ENCODE data around the gene RHOD. TPM values are rescaled to one million over a fixed set of nuclear protein-coding genes. Genes with fewer than 3 reads are reported as not detected.

RHOD gene
- total RNA-seq, 1 experiment from 2014 or later: not detected

DNA sequence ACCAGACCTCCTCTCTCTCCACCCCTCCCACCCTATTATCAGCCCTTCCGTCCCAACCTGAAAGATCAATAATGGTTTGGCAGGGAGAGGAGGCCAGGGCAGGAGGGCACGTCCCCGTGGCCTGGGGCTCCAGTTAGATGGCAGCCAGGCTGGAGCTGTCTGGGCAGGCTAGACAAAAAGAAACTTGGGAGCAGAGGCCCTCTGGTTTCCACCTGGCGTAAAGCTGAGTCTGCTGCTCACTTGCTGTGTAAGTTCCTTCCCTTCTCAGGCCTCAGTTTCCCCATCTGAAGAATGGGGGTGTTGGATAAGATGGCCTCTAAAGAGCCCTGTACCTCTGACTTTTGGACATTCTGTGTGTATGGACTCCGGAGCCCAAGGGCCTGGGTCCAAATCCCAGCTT, 3.8 kb upstream of the RHOD start:
- Histone ChIP-seq H3K36me3 (ENCODE audit: insufficient read depth, low read length) (no peaks in the 10 kb centered on the region), H3K4me2 (ENCODE audit: low read depth, low read length, poor library complexity, severe bottlenecking) (no peak overlapping the region), H3K9me3 (ENCODE audit: low read length) (no peaks in the 10 kb centered on the region), H3K9me2 (replicated peaks; ENCODE audit: insufficient read depth, low read length) (no peaks in the 10 kb centered on the region), H3K79me2 (ENCODE audit: low read length) (no peaks in the 10 kb centered on the region), H3K4me1 (ENCODE audit: low read length) (no peaks in the 10 kb centered on the region), H4K20me1 (ENCODE audit: insufficient read depth, low read depth, low read length) (no peaks in the 10 kb centered on the region), H3K9ac (ENCODE audit: low read length) (no peak overlapping the region), H3K27ac (ENCODE audit: low read length) (no peak overlapping the region), H2AFZ (ENCODE audit: low read length) (no peak overlapping the region), H3K4me3 (ENCODE audit: low read length) (no peak overlapping the region), H3K27me3 (ENCODE audit: low read length) (no peaks in the 10 kb centered on the region)
- DNase-seq: no peak

DNA sequence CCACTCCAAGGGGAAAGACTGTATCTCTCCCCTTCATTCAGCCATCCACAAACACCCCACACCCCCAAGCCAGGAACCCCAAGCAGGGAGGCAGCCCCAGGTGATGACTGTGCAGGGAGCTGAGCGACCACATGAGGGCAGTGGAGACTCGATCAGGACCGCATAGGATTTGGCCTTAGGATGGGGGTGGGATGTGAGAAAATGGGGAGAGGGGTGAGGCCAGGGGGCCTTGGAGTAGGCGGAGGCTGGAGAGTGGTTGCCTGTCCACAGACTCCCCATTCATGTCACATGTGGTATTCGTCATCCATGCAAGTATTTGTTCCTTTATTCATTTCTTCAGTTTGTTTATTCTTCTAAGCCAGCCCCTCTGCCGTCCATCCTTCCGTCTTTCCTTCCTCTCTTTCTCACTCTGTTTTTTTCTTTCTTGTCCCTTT, 2.7 kb upstream of the RHOD start:
- H3K36me3 ChIP-seq (ENCODE audit: insufficient read depth, low read length): no peaks in the 10 kb centered on the region
- no peak overlapping the region for H3K27ac ChIP-seq (ENCODE audit: low read length)
- H3K9me3 ChIP-seq (ENCODE audit: low read length): no peaks in the 10 kb centered on the region
- no peaks in the 10 kb centered on the region for H4K20me1 ChIP-seq (ENCODE audit: insufficient read depth, low read depth, low read length)
- H3K4me2 ChIP-seq (ENCODE audit: low read depth, low read length, poor library complexity, severe bottlenecking): no peak overlapping the region
- H3K4me1 ChIP-seq (ENCODE audit: low read length): no peaks in the 10 kb centered on the region
- H3K4me3 ChIP-seq (ENCODE audit: low read length): no peak overlapping the region
- no peaks in the 10 kb centered on the region for H3K27me3 ChIP-seq (ENCODE audit: low read length)
- DNase-seq: peak; percentile 82
- H3K79me2 ChIP-seq (ENCODE audit: low read length): no peaks in the 10 kb centered on the region
- H3K9ac ChIP-seq (ENCODE audit: low read length): no peak overlapping the region
- no peaks in the 10 kb centered on the region for H3K9me2 ChIP-seq (replicated peaks; ENCODE audit: insufficient read depth, low read length)
- H2AFZ ChIP-seq (ENCODE audit: low read length): no peak overlapping the region

DNA sequence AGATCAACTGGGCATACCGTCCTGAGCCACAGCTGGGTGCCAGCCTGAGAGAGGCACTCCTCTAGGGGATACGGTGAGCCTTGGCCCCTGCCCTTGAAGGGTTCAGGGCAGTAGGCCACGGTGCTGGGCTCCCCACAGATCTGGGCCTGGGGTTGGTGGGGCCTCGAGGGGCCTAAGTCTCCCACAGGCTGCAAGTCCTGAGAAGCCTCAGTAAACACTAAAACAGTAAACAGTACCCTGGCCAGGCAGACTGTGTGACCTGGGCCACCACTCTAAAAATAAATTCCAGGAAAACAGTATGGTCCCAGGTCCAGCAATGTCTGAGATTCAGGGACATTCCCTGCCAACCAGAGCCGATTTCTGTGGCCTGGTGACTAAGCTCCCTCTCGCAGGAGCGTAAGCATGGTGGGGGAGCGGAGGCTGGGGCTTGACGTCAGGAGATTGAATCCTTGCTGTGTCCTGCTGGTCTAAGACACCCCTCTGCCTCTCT, 2.3 kb upstream of the RHOD start:
- Histone ChIP-seq H3K79me2 (ENCODE audit: low read length) (no peaks in the 10 kb centered on the region), H3K9me2 (replicated peaks; ENCODE audit: insufficient read depth, low read length) (no peaks in the 10 kb centered on the region), H3K4me2 (ENCODE audit: low read depth, low read length, poor library complexity, severe bottlenecking) (no peak overlapping the region), H3K4me3 (ENCODE audit: low read length) (no peak overlapping the region), H3K9ac (ENCODE audit: low read length) (no peak overlapping the region), H3K27me3 (ENCODE audit: low read length) (no peaks in the 10 kb centered on the region), H3K27ac (ENCODE audit: low read length) (no peak overlapping the region), H3K36me3 (ENCODE audit: insufficient read depth, low read length) (no peaks in the 10 kb centered on the region), H4K20me1 (ENCODE audit: insufficient read depth, low read depth, low read length) (no peaks in the 10 kb centered on the region), H3K9me3 (ENCODE audit: low read length) (no peaks in the 10 kb centered on the region), H2AFZ (ENCODE audit: low read length) (no peak overlapping the region), H3K4me1 (ENCODE audit: low read length) (no peaks in the 10 kb centered on the region)
- no peak for DNase-seq

DNA sequence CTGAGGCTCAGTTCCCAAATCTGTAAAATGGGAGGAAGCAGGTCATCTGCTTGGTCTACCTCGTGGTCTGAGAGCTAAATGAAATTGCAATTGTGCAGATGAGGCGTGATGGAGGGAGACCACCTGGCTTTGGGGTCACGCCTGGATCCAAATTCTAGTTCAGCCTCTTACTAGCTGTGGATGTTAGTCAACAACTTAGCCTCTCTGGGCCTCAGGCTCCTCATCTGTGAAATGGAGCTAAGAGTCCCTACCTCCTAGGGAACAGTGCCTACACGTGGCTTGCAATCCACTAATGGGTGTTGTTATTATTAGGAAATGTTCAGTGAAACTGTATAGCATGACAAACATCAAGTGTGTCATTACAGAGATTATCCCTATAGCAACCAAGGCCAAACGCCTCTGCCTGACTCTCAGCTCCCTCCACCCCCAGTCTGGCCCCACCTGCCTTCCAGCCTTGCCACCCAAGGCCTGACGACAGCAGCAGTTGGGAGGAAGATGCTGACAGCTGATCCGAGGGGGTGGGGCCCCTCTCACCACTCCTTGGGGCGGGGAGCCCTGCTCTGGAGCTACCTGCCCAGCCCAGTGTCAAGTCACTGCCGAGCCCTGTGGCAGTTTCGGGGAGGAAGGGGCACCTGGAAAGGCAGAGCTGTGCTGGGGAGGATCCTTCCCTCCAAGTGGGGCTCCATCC, 1.7 kb upstream of the RHOD start:
- H3K4me2 ChIP-seq (ENCODE audit: low read depth, low read length, poor library complexity, severe bottlenecking): no peak overlapping the region

DNA sequence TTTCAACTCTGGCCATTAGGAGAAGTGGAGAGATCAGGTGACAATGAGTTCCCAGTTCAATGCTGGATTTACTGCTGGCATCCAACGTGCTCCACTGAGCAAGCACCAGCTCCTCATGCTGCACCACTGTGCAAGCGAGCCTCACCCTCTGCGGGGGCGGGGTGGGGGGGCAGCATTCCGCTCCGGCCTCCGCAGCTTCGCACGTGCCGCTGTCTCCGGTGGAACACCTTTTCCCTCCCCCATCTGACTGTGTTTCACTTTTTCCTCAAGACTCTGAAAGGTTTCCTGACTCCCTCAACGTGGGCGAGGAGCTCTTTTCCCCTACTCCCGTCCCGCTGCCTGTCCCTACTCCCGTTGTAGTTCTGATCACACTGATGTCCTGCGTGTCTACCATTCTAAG, 835 bp upstream of the RHOD start:
- no peaks in the 10 kb centered on the region for H3K9me3 ChIP-seq (ENCODE audit: low read length)
- no peaks in the 10 kb centered on the region for H3K9me2 ChIP-seq (replicated peaks; ENCODE audit: insufficient read depth, low read length)
- H3K4me1 ChIP-seq (ENCODE audit: low read length): no peaks in the 10 kb centered on the region
- no peaks in the 10 kb centered on the region for H3K27me3 ChIP-seq (ENCODE audit: low read length)
- no peak overlapping the region for H3K4me3 ChIP-seq (ENCODE audit: low read length)
- H3K27ac ChIP-seq (ENCODE audit: low read length): no peak overlapping the region
- H2AFZ ChIP-seq (ENCODE audit: low read length): no peak overlapping the region
- H3K79me2 ChIP-seq (ENCODE audit: low read length): no peaks in the 10 kb centered on the region
- H3K4me2 ChIP-seq (ENCODE audit: low read depth, low read length, poor library complexity, severe bottlenecking): no peak overlapping the region
- no peaks in the 10 kb centered on the region for H4K20me1 ChIP-seq (ENCODE audit: insufficient read depth, low read depth, low read length)
- no peaks in the 10 kb centered on the region for H3K36me3 ChIP-seq (ENCODE audit: insufficient read depth, low read length)
- no peak for DNase-seq
- H3K9ac ChIP-seq (ENCODE audit: low read length): no peak overlapping the region

More for the DNA sequence above, 1.7 kb upstream of the RHOD start:
- no peaks in the 10 kb centered on the region for H3K9me3 ChIP-seq (ENCODE audit: low read length)
- H4K20me1 ChIP-seq (ENCODE audit: insufficient read depth, low read depth, low read length): no peaks in the 10 kb centered on the region
- H3K9me2 ChIP-seq (replicated peaks; ENCODE audit: insufficient read depth, low read length): no peaks in the 10 kb centered on the region
- no peaks in the 10 kb centered on the region for H3K27me3 ChIP-seq (ENCODE audit: low read length)
- DNase-seq: peak; percentile 54
- no peaks in the 10 kb centered on the region for H3K4me1 ChIP-seq (ENCODE audit: low read length)
- no peak overlapping the region for H3K9ac ChIP-seq (ENCODE audit: low read length)
- no peaks in the 10 kb centered on the region for H3K36me3 ChIP-seq (ENCODE audit: insufficient read depth, low read length)
- H2AFZ ChIP-seq (ENCODE audit: low read length): no peak overlapping the region
- no peaks in the 10 kb centered on the region for H3K79me2 ChIP-seq (ENCODE audit: low read length)
- no peak overlapping the region for H3K4me3 ChIP-seq (ENCODE audit: low read length)
- H3K27ac ChIP-seq (ENCODE audit: low read length): no peak overlapping the region

DNA sequence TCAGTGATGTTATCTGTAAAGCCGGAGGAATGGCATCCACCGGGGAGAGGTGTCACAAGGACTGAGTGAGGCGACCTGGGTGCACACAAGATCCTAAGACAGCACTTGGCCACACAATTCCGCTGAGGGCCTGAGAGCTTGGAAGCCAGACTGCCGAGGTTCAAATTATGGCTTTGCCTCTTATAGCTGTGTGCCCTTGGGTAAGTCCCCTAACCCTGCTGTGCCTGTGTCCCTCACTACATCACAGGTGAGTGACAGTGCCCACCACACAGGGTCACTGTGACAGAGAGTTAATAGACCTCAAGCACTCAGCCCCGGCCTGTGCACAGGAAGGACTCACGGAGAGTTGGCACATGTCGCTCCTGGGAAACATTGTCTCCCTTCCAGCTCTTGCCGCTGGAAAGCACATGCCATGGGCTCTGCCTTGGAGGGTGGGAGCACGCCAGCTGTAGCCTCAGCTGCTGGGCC, 592 bp downstream of the RHOD start:
- no peaks in the 10 kb centered on the region for H3K9me3 ChIP-seq (ENCODE audit: low read length)
- H3K9me2 ChIP-seq (replicated peaks; ENCODE audit: insufficient read depth, low read length): no peaks in the 10 kb centered on the region
- DNase-seq: no peak
- no peaks in the 10 kb centered on the region for H3K36me3 ChIP-seq (ENCODE audit: insufficient read depth, low read length)
- no peak overlapping the region for H3K27ac ChIP-seq (ENCODE audit: low read length)
- no peak overlapping the region for H3K4me2 ChIP-seq (ENCODE audit: low read depth, low read length, poor library complexity, severe bottlenecking)
- H3K4me3 ChIP-seq (ENCODE audit: low read length): no peak overlapping the region
- no peaks in the 10 kb centered on the region for H3K27me3 ChIP-seq (ENCODE audit: low read length)
- H4K20me1 ChIP-seq (ENCODE audit: insufficient read depth, low read depth, low read length): no peaks in the 10 kb centered on the region
- H3K4me1 ChIP-seq (ENCODE audit: low read length): no peaks in the 10 kb centered on the region
- no peak overlapping the region for H3K9ac ChIP-seq (ENCODE audit: low read length)
- H2AFZ ChIP-seq (ENCODE audit: low read length): no peak overlapping the region
- no peaks in the 10 kb centered on the region for H3K79me2 ChIP-seq (ENCODE audit: low read length)

DNA sequence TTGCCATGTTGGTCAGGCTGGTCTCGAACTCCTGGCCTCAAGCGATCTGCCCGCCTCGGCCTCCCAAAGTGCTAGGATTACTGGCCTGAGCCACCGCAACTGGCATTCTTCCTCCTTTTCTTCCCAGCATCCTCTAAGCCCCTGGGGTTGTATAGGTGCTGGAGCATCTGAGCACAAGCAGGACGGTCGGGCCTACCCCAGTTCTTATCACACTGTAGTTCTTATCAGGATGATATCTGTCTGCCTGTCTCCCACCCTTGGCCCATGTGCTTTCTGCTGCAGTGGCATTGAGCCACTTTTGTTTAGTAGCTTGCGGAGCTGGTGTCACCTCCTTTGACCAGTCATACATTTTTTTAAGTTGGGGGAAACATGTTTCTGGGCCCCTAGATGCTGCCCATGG, 1.9 kb downstream of the RHOD start:
- Histone ChIP-seq H3K79me2 (ENCODE audit: low read length) (no peaks in the 10 kb centered on the region), H3K9ac (ENCODE audit: low read length) (no peak overlapping the region), H3K27ac (ENCODE audit: low read length) (no peak overlapping the region), H2AFZ (ENCODE audit: low read length) (no peak overlapping the region), H3K4me3 (ENCODE audit: low read length) (no peak overlapping the region), H4K20me1 (ENCODE audit: insufficient read depth, low read depth, low read length) (no peaks in the 10 kb centered on the region), H3K27me3 (ENCODE audit: low read length) (no peaks in the 10 kb centered on the region), H3K4me2 (ENCODE audit: low read depth, low read length, poor library complexity, severe bottlenecking) (no peak overlapping the region), H3K9me3 (ENCODE audit: low read length) (no peaks in the 10 kb centered on the region), H3K36me3 (ENCODE audit: insufficient read depth, low read length) (no peaks in the 10 kb centered on the region), H3K9me2 (replicated peaks; ENCODE audit: insufficient read depth, low read length) (no peaks in the 10 kb centered on the region), H3K4me1 (ENCODE audit: low read length) (no peaks in the 10 kb centered on the region)
- DNase-seq: no peak

DNA sequence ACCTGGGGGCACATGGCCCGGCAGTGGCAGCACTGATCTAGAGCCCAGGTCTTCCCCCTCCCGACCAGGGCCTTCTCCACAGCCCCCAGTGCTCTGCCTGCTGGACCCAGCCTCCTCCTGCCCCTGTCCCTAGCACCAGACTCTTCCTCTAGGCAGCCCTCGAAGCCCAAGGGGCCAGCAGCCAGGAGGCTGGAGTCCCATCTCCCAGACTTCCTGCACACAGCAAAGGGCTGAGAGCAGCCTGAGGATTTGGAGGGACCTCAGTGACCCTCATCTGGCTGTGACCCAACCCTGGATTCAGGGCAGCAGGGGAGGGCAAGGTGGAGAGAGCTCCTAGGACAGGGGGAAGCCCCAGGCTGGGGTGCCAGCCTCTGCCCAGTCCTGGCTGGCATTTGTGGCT, 3.0 kb downstream of the RHOD start:
- Histone ChIP-seq H3K4me1 (ENCODE audit: low read length) (no peaks in the 10 kb centered on the region), H3K36me3 (ENCODE audit: insufficient read depth, low read length) (no peaks in the 10 kb centered on the region), H3K4me2 (ENCODE audit: low read depth, low read length, poor library complexity, severe bottlenecking) (no peak overlapping the region), H4K20me1 (ENCODE audit: insufficient read depth, low read depth, low read length) (no peaks in the 10 kb centered on the region), H3K9ac (ENCODE audit: low read length) (no peak overlapping the region), H3K27me3 (ENCODE audit: low read length) (no peaks in the 10 kb centered on the region), H2AFZ (ENCODE audit: low read length) (no peak overlapping the region), H3K4me3 (ENCODE audit: low read length) (no peak overlapping the region), H3K9me2 (replicated peaks; ENCODE audit: insufficient read depth, low read length) (no peaks in the 10 kb centered on the region), H3K9me3 (ENCODE audit: low read length) (no peaks in the 10 kb centered on the region), H3K79me2 (ENCODE audit: low read length) (no peaks in the 10 kb centered on the region), H3K27ac (ENCODE audit: low read length) (no peak overlapping the region)
- DNase-seq: no peak
